AG20443 (cell line): ENCODE data around the gene SEPHS1.
A peak's percentile ranks its signal among the peaks of the same experiment; 100 is the strongest.

Experiments
- DNase-seq: peaks from one replicate; pipeline ENCODE4 v3.0.0; 2012; ENCODE audit warnings: low spot score, mixed read lengths

The SEPHS1 gene

GRCh38 chr10:13328126-13328525, 20.0 kb downstream of the SEPHS1 start:
- no peak for DNase-seq

- DNase-seq, result no peak
These were observed 20.6 kb downstream of the SEPHS1 start for GRCh38 chr10:13327534-13327933.

DNA sequence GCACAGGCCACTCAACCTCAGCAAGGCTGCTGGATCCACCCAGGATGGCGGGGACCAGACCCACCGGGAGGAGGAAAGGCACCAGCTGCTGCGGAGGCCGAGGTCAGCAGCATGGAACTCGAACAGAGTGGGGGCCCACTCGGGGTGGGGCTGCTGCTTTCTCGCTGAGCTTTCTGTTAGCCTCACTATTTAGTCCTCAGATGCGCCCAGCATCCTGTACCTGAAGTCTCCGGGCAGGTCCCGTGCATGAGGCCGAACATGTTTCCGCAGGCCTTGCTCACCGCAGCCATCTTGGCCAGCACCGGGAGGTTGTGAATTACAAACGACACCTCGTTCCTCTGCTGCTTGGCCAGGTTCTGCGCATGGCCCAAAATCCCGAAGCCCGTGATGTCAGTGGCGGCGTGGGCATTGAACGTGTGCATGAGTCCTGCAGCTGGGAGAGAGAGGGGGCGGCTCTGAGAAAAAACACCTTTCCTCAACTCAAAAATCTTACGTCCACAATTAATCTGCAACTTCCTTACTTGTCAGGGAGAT, 25.4 kb downstream of the SEPHS1 start:
- DNase-seq, result no peak

DNA sequence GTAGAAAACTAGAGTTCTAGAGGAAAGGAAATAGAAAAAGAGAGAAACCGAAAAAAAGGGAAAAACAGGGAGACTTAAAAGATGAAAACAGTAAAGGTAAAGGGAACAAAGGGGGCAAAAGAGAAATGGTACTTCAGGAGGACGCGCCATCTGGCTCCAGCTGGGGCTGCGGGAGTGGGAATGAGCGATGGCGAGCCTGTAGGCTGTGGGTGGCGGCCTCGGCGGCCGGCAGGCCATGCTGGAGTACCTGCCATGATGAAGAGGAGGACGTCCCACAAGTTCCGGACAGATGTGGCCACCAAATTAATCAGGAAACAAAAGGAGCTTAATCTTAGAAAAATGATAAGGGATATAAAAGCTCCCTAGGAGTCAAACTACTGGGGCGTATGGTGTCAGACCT, 26.5 kb downstream of the SEPHS1 start:
- DNase-seq, result no peak

GRCh38 chr10:13319166-13319565, 28.9 kb downstream of the SEPHS1 start:
- DNase-seq, result no peak

DNA sequence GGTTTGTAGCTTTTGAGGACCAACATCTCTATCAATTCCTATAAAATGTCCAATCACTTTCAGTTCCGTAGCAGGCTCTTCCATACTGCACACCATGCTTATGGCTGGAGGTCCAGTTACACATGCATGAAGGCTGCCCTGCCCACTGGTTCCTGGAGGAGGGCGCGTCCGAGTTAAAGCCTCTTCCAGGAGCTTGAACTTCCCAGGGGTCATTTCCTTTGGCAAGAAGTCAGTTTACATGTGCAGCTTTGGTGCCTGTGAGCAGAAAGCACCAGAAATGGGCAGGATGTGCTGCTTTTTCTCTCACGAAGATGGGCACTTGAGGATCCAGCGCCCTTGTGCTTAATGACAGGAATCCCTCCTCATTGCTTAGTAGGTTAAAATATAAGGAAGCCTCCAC, 30.6 kb downstream of the SEPHS1 start:
- DNase-seq, result no peak

GRCh38 chr10:13316635-13317311, 31.3 kb downstream of the SEPHS1 start:
- no peak for DNase-seq

DNA sequence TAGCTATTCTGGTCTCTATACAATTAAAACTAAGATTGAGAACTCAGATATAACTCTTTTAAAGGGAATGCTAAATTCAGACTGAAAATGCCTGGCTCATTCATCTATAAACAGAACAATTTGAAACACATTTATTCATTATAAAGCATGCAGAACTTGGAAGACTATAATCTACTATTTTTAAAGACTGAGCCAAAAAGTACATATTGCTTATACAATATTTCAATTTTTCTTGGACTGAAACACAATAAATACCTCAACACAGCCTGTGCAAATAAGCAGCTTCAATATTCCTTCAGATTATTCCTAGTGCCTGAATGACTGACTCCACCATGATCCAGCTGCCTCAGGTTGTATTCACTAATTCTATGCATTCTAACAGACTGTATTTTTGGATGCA, 32.7 kb downstream of the SEPHS1 start:
- DNase-seq, result no peak

DNA sequence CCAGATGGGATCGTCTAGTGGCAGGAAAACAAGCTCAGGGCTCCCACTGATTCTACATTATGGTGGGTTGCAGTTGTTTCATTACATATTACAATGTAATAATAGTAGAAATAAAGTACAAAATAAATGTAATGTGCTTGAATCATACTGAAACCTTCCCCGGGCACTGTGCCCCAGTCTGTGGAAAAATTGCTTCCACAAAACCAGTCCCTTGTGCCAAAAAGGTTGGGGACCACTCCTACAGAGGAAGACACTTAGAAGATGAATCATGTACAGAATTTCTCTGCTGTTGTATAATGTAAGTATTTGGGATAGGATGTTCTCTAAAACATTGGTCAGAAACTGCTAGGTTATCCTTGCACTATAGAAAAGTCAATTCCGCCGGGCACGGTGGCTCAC, 36.9 kb downstream of the SEPHS1 start:
- peak; percentile 41 for DNase-seq

DNA sequence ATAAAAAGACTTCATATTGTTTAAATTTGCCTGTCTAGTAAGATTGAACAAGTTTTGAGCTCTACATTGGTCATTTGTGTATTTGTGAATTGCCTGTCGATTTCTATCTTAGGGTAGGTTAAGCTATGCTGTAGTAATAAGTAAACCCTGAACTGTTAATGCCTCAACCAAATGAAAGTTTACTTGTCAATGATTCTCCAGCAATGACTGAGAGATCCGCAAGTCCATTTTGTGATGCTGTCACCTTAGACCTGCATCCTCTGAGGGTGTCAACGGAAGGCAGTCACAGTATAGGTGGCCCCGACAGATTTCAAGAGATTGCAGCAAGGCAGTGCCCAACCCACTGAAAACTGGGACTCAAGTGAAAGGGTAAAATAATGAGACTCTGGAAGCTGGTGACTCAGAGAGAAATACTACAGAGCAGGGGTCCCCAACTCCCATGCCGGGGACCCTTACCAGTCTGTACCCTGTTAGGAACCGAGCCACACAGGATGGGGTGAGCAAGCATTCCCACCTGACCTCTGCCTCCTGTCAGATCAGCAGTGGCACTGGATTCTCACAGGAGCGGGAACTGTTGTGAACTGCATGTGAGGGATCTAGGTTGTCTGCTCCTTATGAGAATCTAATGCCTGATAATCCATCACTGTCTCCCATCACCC, 37.4 kb downstream of the SEPHS1 start:
- no peak for DNase-seq

DNA sequence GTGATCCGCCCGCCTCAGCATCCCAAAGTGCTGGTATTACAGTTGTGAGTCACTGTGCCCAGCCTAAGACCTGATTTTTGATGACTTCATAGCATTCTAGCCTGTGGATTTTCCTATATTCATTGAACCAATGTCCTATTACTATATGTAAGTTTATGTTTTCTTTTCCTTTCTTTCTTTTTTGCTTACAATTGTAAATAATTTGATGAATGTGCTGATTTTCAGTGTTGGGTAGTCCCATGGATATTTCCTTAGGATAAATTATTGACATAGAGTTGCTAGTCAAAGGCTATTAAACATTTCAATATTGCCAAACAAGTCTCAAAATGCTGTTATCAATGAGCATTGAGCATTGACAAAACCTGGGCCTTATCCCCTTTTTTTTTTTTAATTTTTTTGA, 38.3 kb downstream of the SEPHS1 start:
- DNase-seq, result no peak

DNA sequence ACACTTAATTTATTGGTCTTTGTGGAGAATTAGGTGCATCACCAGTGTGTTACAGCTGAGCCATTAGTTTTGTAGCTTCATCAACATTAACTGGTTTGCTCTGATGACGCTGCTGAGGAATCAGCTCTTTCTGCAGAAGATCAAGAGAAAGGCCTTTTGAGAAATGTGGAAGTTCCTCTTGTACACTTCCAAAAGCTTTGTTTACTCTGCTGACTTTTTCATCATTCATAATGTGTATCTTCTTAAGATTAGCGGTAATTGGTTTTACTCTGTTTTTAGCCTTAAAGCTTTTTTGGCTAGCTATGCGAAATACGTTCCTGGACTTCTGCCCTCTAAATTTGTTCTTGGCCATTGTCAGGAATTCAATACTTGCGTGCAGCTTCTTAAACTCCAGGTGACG, 40.0 kb downstream of the SEPHS1 start:
- DNase-seq, result no peak

- DNase-seq, result no peak
These were observed 42.0 kb downstream of the SEPHS1 start for GRCh38 chr10:13306103-13306502.

DNA sequence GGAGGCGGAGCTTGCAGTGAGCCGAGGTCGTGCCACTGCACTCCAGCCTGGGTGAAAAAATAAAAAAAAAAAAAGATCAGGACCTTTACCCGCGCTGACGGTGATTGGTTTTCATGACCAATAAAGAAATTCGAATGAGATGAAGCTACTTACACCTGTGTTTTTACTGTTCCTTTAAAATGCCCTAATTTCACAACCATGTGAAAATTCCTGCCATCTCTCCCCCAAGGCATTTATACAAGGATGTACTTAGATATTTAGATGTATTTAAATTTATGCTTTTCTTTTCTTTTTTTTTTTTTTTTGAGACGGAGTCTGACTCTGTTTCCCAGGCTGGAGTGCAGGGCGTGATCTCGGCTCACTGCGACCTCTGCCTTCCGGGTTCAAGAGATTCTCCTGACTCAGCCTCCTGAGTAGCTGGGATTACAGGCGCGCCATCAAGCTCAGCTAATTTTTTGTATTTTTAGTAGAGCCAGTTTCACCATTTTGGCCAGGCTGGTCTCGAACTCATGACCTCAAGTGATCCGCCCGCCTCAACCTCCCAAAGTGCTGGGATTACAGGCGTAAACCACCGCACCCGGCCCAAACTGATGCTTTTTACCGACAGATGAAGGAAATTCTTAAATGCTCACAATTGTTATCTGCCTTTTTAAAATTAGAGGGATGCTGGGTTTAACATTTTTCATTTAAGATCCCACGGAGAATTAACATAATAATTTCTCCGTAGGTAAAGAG, 45.1 kb downstream of the SEPHS1 start:
- DNase-seq, result no peak

- DNase-seq, result peak; percentile 96
These were observed 48.4 kb downstream of the SEPHS1 start, which contains the start of gene PHYH for GRCh38 chr10:13299437-13300287. TSS of gene PHYH (minus strand) at chr10:13300064. CDS start at chr10:13300042, 22 bp downstream.

GRCh38 chr10:13298748-13299436, 49.2 kb downstream of the SEPHS1 start:
- no peak for DNase-seq

DNA sequence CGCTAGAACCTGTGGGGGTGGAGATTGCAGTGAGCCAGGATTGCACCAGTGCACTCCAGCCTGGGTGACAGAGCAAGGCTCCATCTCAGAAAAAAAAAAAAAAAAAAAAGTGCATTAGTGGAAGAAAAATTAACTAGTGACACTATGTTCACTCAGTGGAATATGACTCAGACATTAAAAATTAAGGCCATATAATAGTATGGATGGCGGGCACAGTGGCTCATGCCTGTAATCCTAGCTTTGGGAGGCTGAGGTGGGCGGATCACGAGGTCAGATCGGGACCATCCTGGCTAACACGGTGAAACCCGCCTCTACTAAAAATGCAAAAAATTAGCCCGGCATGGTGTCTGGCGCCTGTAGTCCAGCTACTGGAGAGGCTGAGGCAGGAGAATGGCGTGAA, 51.6 kb downstream of the SEPHS1 start:
- DNase-seq, result no peak

- no peak for DNase-seq
These were observed 53.3 kb downstream of the SEPHS1 start for GRCh38 chr10:13294784-13295183.

GRCh38 chr10:13291821-13292773, 56.0 kb downstream of the SEPHS1 start:
- no peak for DNase-seq

DNA sequence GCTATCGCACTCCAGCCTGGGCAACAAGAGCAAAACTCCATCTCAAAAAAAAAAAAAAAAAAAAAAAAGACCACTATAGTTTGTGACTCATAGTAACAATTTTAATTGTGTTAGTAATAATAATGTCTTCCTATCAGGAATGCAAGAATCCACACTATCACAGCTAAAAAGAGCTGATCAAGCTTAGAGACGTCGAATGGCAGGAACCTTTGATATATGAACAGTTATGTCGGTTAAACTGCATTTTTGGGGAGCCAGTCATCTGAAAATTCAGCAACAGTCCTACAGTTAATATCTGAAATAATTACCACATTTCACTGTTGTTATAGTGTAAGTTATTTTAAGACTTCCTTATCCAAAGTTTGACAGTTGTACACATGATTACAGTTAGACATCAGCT, 57.0 kb downstream of the SEPHS1 start:
- no peak for DNase-seq
